HepG2 (cell line): ENCODE data around the gene VPS9D1. TPM values are rescaled to one million over a fixed set of nuclear protein-coding genes. Genes with fewer than 3 reads are reported as not detected.
A peak's percentile ranks its signal among the peaks of the same experiment; 100 is the strongest.

Source experiments
- AKNA ChIP-seq: sonication (generic); formaldehyde crosslinking; IDR thresholded peaks from 2 replicates; pipeline ENCODE4 v1.4.0; 2020; ENCODE audit warnings: missing genetic modification reagents, borderline replicate concordance
- ATF1 ChIP-seq: IDR thresholded peaks from 2 replicates; pipeline ENCODE4 v1.6.1; 2016; ENCODE audit warnings: mild to moderate bottlenecking, control low read depth
- FOXO4 ChIP-seq: sonication (generic); formaldehyde crosslinking; conservative IDR thresholded peaks from 2 replicates; pipeline ENCODE4 v1.8.1; 2023; ENCODE audit warnings: missing genetic modification reagents
- HMGA1 ChIP-seq: sonication (generic); formaldehyde crosslinking; conservative IDR thresholded peaks from 2 replicates; pipeline ENCODE4 v1.4.0; 2020; ENCODE audit warnings: missing genetic modification reagents
- HOXA5 ChIP-seq: sonication (generic); formaldehyde crosslinking; IDR thresholded peaks from 2 replicates; pipeline ENCODE4 v1.4.0; 2020; ENCODE audit warnings: missing genetic modification reagents
- HOXA7 ChIP-seq: sonication (generic); formaldehyde crosslinking; IDR thresholded peaks from 2 replicates; pipeline ENCODE4 v1.8.1; 2022; ENCODE audit warnings: mild to moderate bottlenecking, missing genetic modification reagents, moderate library complexity
- KLF13 ChIP-seq: sonication (generic); formaldehyde crosslinking; IDR thresholded peaks from 2 replicates; pipeline ENCODE4 v1.4.0; 2020; ENCODE audit warnings: mild to moderate bottlenecking, missing genetic modification reagents
- MED8 ChIP-seq: sonication (generic); formaldehyde crosslinking; IDR thresholded peaks from 2 replicates; pipeline ENCODE4 v1.8.1; 2023; ENCODE audit warnings: mild to moderate bottlenecking, missing genetic modification reagents; ENCODE audit not compliant: insufficient replicate concordance
- PAF1 ChIP-seq: IDR thresholded peaks from 2 replicates; pipeline ENCODE4 v1.6.1; 2016; ENCODE audit warnings: missing genetic modification reagents, missing compliant biosample characterization
- PCBP1 ChIP-seq: fragments of 200-400 bp; formaldehyde crosslinking; IDR thresholded peaks from 2 replicates; pipeline ENCODE4 v1.6.1; 2017; ENCODE audit warnings: mild to moderate bottlenecking, low read depth, low read length, borderline replicate concordance
- REST ChIP-seq, 2 experiments: IDR thresholded peaks; 2 replicates each; pipeline ENCODE4 v1.6.1; 2011 to 2012; ENCODE audit warnings: low read length in 2 of 2, borderline replicate concordance in 1 of 2, low read depth in 1 of 2, mild to moderate bottlenecking in 1 of 2, moderate library complexity in 1 of 2
- SIX1 ChIP-seq: sonication (generic); formaldehyde crosslinking; IDR thresholded peaks from 2 replicates; pipeline ENCODE4 v1.4.0; 2020; ENCODE audit warnings: missing genetic modification reagents, borderline replicate concordance
- TEF ChIP-seq: sonication (generic); formaldehyde crosslinking; IDR thresholded peaks from 2 replicates; pipeline ENCODE4 v1.5.0; 2020; ENCODE audit warnings: missing genetic modification reagents
- ZBTB26 ChIP-seq: IDR thresholded peaks from 2 replicates; pipeline ENCODE4 v1.6.1; 2016; ENCODE audit warnings: missing compliant biosample characterization, missing genetic modification reagents, borderline replicate concordance
- polyA plus RNA-seq, 8 experiments: library from polyadenylated mRNA; depleted of rRNA in 3 of 8; stranded (reverse) in 7 of 8; unstranded in 1 of 8; fragments of >200 nt; fragmentation: Illumina TruSeq in 4 of 8; extraction: Trizol in 4 of 8; gene quantifications; 2 replicates each; pipeline versions ENCODE4 v1.2.1 to v1.2.3, GENCODE V29; 2011 to 2016; ENCODE audit warnings: low read depth in 4 of 8, missing spikeins in 1 of 8, mixed read lengths in 1 of 8; ENCODE audit not compliant: insufficient read depth in 1 of 8
- total RNA-seq, 5 experiments: library from RNA; depleted of rRNA; stranded (reverse); fragments of >200 nt; fragmentation: Illumina TruSeq; extraction: Trizol; gene quantifications; 2 replicates each; pipeline ENCODE4 v1.2.3, GENCODE V29; 2016; ENCODE audit warnings: low read depth in 1 of 5

Gene VPS9D1
- total and polyA plus RNA-seq, 2 of the 13 experiments (the other 11 are each of a cell fraction or from before 2014, with no cell fraction given): 10.1 to 13.2 TPM

- peak; percentile 88 for TF ChIP-seq MED8 (CRISPR knock-in tag)
- peak in 1 of 2 experiments; percentile 80; a peak in 2 of 4 replicates for TF ChIP-seq REST (IDR thresholded peaks at IDR 0.05; ENCODE audit: borderline replicate concordance in 1 of 2, low read depth in 1 of 2, low read length in 2 of 2)
- no peak for TF ChIP-seq FOXO4
- TF ChIP-seq PCBP1: no peak
- TF ChIP-seq KLF13 (CRISPR knock-in tag): 0 out of 2 replicates have a peak, but pooled peaks have one; percentile 44
- TF ChIP-seq TEF: peak; percentile 94
- no peak for TF ChIP-seq ATF1 (CRISPR knock-in tag)
- TF ChIP-seq HOXA5 (CRISPR knock-in tag): peak; percentile 99
- no peak for TF ChIP-seq HOXA7 (CRISPR knock-in tag)
- TF ChIP-seq AKNA (CRISPR knock-in tag): peak; percentile 95
- no peak for TF ChIP-seq PAF1
- no peak for TF ChIP-seq HMGA1 (CRISPR knock-in tag)
- peak; percentile 57; the same call in 1 of the 2 replicates for TF ChIP-seq SIX1 (CRISPR knock-in tag)
- peak; percentile 81 for TF ChIP-seq ZBTB26 (CRISPR knock-in tag)
Measured at GRCh38 chr16:89687092-89687940, 33.4 kb downstream of the VPS9D1 start (continued).
